SHP77 (cell line): ENCODE measurements around the gene NSG1.

Experiments used
- DNase-seq, 2 experiments: peaks; one replicate each; lab custom pipeline; 2025; lab: John Stamatoyannopoulos, UW

Gene NSG1

GRCh38 chr4:4396628-4397440 is 9.9 kb downstream of the NSG1 start:
- DNase-seq = no peak

GRCh38 chr4:4397441-4397819 is 10.5 kb downstream of the NSG1 start:
- DNase-seq = no peak

GRCh38 chr4:4398430-4398829 is 11.5 kb downstream of the NSG1 start:
- no peak for DNase-seq

GRCh38 chr4:4401036-4401435 is 14.1 kb downstream of the NSG1 start:
- DNase-seq = no peak

DNA sequence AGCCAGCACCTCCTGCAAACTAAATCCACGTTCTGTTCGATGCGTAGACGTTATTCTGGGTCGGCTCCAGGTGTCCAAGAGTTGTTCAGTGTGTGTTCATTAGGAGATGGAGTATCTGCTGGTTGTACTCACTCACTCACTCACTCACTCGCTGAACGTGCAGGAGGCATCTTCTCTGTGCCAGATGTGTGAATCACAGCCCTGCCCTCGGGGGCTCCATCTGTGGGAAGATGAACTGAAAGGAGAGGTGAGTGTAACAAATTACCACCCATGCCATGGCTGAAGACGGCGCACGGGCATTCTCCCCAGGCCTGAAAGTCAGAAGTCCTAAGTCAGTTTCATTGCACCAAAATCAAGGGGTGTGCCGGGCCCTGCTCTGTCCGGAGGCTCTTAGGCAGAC is 16.1 kb downstream of the NSG1 start:
- DNase-seq = no peak

DNA sequence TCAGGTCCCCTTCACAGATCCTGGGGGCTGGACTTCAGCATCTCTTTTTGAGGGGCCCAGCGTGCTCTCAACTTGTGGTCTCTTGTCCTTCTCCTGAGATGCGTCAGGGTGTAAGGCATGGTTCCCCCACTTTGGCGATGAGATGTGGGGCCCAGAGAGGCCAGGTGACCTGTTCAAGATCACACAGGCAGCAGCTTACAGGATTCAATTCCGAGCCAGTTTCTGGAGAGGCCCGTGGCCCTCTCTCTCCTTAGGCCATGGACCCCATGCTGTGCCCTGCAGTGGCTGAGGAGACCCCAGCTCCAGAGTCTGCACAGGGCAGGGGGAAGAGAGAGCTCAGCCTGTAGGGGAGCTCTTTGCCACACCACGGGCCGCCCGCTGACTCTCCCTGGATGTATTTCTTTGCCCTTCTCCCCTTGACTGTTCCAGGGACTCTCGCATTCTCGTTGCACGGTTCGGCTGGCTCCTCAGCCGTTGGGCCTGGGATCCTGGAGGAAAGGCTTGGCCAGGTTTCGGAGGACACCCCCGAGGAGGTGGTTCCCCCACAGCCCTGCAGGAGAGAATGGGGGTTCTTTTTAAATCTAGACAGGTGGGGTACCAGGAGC is 18.6 kb downstream of the NSG1 start:
- no peak for DNase-seq

- DNase-seq = no peak
Measured at GRCh38 chr4:4406455-4407298, 19.8 kb downstream of the NSG1 start.

- no peak for DNase-seq
Measured at GRCh38 chr4:4407299-4408131, 20.6 kb downstream of the NSG1 start.

GRCh38 chr4:4408132-4408523 is 21.2 kb downstream of the NSG1 start:
- DNase-seq = no peak

- no peak for DNase-seq
Measured at GRCh38 chr4:4408576-4409335, 21.9 kb downstream of the NSG1 start.

DNA sequence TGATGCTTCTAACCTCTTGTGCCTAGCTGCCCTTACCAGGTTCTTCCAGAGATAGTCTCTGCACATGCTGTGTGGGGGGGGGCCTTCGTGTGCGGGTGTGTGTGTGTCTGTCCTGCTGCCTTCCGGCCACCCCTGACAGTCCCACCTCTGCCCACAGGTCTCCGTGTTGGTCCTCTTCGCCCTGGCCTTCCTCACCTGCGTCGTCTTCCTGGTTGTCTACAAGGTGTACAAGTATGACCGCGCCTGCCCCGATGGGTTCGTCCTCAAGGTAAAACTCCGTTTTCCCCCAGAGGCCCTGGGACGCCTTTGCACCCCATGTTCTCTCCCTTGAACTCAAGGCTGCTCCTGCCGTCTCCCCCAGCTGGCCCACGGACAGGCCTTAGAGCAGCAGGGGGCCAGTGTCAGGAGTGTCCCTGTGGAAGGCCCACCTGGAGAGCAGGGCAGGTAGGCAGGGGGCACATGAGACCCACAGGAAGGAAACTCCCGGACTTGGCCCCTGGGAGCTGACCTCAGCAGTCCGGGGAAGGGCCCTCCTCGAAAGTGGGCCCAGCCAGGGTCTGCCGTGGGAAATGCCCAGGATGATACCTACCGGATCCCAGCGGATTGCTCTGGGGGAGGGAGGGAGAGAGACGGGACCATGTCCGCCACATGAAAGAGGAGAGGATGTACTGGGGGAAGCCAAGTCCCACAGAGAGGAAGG is 22.7 kb downstream of the NSG1 start:
- no peak for DNase-seq

- DNase-seq = no peak
Measured at GRCh38 chr4:4410271-4410670, 23.4 kb downstream of the NSG1 start.

- no peak for DNase-seq
Measured at GRCh38 chr4:4411906-4412305, 25.0 kb downstream of the NSG1 start.

- no peak for DNase-seq
Measured at GRCh38 chr4:4412641-4413372, 25.9 kb downstream of the NSG1 start.

DNA sequence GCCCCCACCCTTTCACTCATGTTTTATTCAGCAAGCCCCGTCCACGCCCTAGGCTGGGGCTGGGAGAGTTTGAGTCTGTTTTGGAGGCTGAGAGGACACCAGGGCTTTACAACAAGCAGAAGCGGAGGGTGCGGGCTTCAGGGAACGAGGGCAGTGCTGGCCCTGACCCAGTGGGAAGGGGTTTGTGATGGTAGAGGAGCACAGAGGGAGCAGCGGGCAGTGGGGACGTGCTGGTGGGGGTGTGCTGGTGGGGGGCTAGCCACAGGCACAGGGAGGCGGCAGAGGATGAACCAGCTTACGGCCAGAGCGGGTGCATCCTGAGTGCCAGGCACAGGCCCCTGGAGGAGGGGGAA is 26.4 kb downstream of the NSG1 start:
- DNase-seq = no peak

GRCh38 chr4:4413806-4414205 is 26.9 kb downstream of the NSG1 start:
- DNase-seq = no peak

GRCh38 chr4:4415107-4415805 is 28.4 kb downstream of the NSG1 start:
- DNase-seq = no peak

DNA sequence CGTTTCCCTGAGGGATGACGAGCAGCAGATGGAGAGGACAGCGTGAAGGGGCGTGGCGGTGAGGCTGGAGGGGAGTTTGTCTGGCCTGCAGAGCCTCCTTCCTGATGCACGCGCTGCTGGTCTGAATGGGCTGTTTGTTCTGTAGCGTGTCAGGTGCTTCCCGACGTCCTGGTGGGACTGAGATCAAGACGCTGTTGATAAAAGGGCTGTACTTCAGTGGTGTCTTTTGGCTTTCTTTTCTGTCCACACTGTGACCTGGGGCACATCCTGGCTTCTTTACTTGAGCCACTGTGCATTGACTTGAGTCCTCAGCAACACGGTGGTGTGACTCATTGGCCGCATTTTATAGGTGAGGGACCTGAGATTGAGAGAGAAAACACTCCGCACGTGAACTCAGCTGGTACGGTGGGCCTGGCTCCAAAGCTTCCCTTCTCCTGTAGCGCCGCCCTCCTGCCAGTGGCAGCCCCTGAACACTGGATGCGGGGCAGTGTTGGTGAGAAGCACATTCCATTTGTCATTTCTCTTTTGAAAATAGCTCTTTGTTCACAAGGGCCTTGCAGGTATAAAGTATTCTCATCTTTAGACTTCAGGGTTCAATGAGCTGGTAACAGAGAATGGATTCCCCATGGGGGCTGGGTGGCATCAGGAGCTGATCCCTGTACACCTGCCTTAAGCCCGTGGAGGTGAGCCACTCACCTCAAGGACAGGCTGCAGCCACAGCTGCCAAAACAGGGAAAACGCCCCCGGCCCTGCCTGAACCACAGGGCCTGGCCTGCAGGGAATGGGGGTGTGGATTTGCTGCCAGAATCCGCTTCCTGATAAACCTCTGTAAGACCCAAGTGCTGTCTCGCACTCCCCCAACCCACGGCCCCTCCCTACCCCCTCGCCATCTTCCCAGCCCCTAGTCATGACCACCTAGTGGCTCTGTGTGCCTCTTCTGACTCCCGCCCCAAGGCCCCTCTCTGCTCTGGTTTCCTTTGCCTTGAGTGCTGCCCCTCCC is 29.2 kb downstream of the NSG1 start:
- no peak for DNase-seq
